ENCODE data around the gene LOC128125822.

LOC128125822 gene

DNA sequence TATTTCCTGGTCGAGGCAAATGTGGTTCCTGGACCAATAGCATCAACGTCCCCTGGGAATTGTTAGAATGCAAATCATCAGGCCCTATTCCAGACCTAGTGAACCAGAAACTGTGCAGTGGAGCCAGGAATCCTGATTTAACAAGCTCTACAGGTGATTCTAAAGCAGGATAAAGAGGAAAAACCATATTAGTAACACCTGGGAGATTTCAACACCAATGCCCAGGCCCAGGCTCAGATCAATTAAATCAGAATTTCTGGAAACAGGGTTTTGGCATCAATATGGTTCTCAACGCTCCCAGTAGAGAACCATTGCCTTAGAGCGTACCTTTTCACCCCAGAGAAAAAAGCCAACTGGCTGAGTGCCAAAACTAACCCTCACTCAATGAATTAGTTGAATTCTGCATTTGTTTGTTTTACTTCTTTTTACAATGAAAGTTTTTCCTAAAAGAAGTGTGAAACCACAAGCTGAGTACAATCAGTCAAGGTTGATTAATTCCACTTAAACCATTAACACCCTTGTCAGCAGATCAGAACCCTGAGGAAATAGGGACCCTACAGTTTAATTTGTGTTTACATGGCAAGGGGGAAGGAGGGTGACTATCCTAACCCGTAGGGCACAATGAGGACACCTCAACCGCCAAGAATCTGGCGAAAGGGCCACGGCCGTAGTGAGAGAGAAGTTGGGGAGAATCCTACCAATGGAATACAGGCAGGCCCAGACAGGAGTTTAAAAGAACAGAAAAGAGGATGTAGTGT, 34.9 kb upstream of the LOC128125822 start:
- Histone ChIP-seq H3K36me3 (ENCODE audit: control insufficient read depth, insufficient read depth, low read length, severe bottlenecking) (no peaks in the 10 kb centered on the region), H3K4me1 (ENCODE audit: control insufficient read depth, insufficient read depth, low read length) (no peaks in the 10 kb centered on the region), H3K9me3 (ENCODE audit: control insufficient read depth, low read length) (no peaks in the 10 kb centered on the region), H3K9ac (ENCODE audit: low read length) (no peak overlapping the region), H3K27me3 (replicated peaks; ENCODE audit: control insufficient read depth, insufficient read depth, low read length) (no peaks in the 10 kb centered on the region), H3K4me3 (ENCODE audit: low read length) (no peak overlapping the region)
- DNase-seq (ENCODE audit: low read depth) = no peak

- Histone ChIP-seq H3K4me1 (ENCODE audit: control insufficient read depth, insufficient read depth, low read length) (no peaks in the 10 kb centered on the region), H3K9ac (ENCODE audit: low read length) (no peak overlapping the region), H3K4me3 (ENCODE audit: low read length) (no peak overlapping the region), H3K36me3 (ENCODE audit: control insufficient read depth, insufficient read depth, low read length, severe bottlenecking) (no peaks in the 10 kb centered on the region), H3K27me3 (replicated peaks; ENCODE audit: control insufficient read depth, insufficient read depth, low read length) (no peaks in the 10 kb centered on the region), H3K9me3 (ENCODE audit: control insufficient read depth, low read length) (no peaks in the 10 kb centered on the region)
- no peak for DNase-seq (ENCODE audit: low read depth)
Observed at GRCh38 chr6:63537959-63538300, 34.4 kb upstream of the LOC128125822 start.

DNA sequence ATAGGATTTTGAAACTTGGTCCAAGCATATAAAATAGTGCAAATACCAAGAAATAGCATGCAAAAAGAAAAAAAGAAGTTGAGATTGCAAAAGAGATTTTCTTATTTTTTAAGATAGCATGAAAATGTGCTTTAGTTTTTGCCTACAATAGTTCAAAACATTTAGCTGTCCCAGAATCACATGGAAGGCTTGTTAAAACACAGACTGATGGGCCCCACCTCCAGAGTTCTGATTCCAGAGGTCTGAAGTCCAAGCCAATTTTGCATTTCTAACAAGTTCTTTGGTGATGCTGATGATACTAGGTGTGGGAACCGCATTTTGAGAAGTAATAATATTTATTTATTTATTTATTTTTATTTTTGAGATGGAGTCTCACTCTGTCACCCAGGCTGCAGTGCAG, 33.7 kb upstream of the LOC128125822 start:
- H3K36me3 ChIP-seq (ENCODE audit: control insufficient read depth, insufficient read depth, low read length, severe bottlenecking) = no peaks in the 10 kb centered on the region
- H3K9me3 ChIP-seq (ENCODE audit: control insufficient read depth, low read length) = no peaks in the 10 kb centered on the region
- no peaks in the 10 kb centered on the region for H3K27me3 ChIP-seq (replicated peaks; ENCODE audit: control insufficient read depth, insufficient read depth, low read length)
- H3K4me3 ChIP-seq (ENCODE audit: low read length) = no peak overlapping the region
- DNase-seq (ENCODE audit: low read depth) = no peak
- H3K4me1 ChIP-seq (ENCODE audit: control insufficient read depth, insufficient read depth, low read length) = no peaks in the 10 kb centered on the region
- H3K9ac ChIP-seq (ENCODE audit: low read length) = no peak overlapping the region

- Histone ChIP-seq H3K27me3 (replicated peaks; ENCODE audit: control insufficient read depth, insufficient read depth, low read length) (no peaks in the 10 kb centered on the region), H3K9ac (ENCODE audit: low read length) (no peak overlapping the region), H3K9me3 (ENCODE audit: control insufficient read depth, low read length) (no peaks in the 10 kb centered on the region), H3K4me1 (ENCODE audit: control insufficient read depth, insufficient read depth, low read length) (no peaks in the 10 kb centered on the region), H3K4me3 (ENCODE audit: low read length) (no peak overlapping the region), H3K36me3 (ENCODE audit: control insufficient read depth, insufficient read depth, low read length, severe bottlenecking) (no peaks in the 10 kb centered on the region)
- no peak for DNase-seq (ENCODE audit: low read depth)
Observed at GRCh38 chr6:63543001-63543400, 29.3 kb upstream of the LOC128125822 start.

DNA sequence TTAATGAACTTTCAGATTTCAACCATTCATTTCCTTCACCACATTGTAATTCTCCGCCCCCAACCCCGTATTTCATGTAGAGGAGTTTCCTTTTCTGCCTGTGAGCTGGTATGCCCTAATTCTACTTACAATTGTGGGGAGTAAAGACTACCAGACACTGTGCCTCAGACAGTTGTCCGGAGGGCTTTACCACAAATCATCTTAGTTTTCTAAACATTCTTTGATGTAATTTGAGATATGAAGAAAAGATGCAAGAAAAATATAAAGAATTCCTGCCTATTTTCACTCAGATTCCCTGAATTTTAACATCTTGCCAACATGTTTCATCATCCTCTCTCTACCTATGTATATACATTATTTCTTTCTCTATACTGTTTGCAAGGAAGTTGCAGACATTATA, 28.3 kb upstream of the LOC128125822 start:
- DNase-seq (ENCODE audit: low read depth) = peak; percentile 49
- H3K9ac ChIP-seq (ENCODE audit: low read length) = no peak overlapping the region

GRCh38 chr6:63546236-63546635, 26.0 kb upstream of the LOC128125822 start:
- H3K27me3 ChIP-seq (replicated peaks; ENCODE audit: control insufficient read depth, insufficient read depth, low read length) = no peaks in the 10 kb centered on the region
- H3K36me3 ChIP-seq (ENCODE audit: control insufficient read depth, insufficient read depth, low read length, severe bottlenecking) = no peaks in the 10 kb centered on the region
- DNase-seq (ENCODE audit: low read depth) = no peak
- H3K9ac ChIP-seq (ENCODE audit: low read length) = no peak overlapping the region
- H3K4me1 ChIP-seq (ENCODE audit: control insufficient read depth, insufficient read depth, low read length) = no peaks in the 10 kb centered on the region
- no peaks in the 10 kb centered on the region for H3K9me3 ChIP-seq (ENCODE audit: control insufficient read depth, low read length)
- no peak overlapping the region for H3K4me3 ChIP-seq (ENCODE audit: low read length)

More for the DNA sequence above, 28.3 kb upstream of the LOC128125822 start:
- Histone ChIP-seq H3K9me3 (ENCODE audit: control insufficient read depth, low read length) (no peaks in the 10 kb centered on the region), H3K27me3 (replicated peaks; ENCODE audit: control insufficient read depth, insufficient read depth, low read length) (no peaks in the 10 kb centered on the region), H3K4me1 (ENCODE audit: control insufficient read depth, insufficient read depth, low read length) (no peaks in the 10 kb centered on the region), H3K4me3 (ENCODE audit: low read length) (no peak overlapping the region), H3K36me3 (ENCODE audit: control insufficient read depth, insufficient read depth, low read length, severe bottlenecking) (no peaks in the 10 kb centered on the region)

DNA sequence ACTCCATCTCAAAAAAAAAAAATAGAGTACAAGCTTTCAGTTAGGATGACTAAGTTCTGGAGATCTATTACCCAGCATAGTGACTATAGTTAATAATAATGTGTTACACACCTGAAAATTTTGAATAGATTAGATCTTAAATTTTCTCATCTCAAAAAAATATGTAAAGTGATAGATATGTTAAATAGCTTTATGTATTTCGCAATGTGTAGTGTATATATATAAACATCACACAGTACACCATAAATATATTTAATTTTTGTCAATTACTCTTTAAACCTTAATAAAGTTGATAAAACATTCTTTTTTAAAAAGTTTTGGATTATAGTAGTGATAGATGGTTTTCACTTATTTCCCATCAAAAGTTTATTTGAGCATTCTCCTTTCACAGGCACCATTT, 25.6 kb upstream of the LOC128125822 start:
- Histone ChIP-seq H3K36me3 (ENCODE audit: control insufficient read depth, insufficient read depth, low read length, severe bottlenecking) (no peaks in the 10 kb centered on the region), H3K4me1 (ENCODE audit: control insufficient read depth, insufficient read depth, low read length) (no peaks in the 10 kb centered on the region), H3K27me3 (replicated peaks; ENCODE audit: control insufficient read depth, insufficient read depth, low read length) (no peaks in the 10 kb centered on the region), H3K9me3 (ENCODE audit: control insufficient read depth, low read length) (no peaks in the 10 kb centered on the region), H3K4me3 (ENCODE audit: low read length) (no peak overlapping the region), H3K9ac (ENCODE audit: low read length) (no peak overlapping the region)
- DNase-seq (ENCODE audit: low read depth) = no peak

DNA sequence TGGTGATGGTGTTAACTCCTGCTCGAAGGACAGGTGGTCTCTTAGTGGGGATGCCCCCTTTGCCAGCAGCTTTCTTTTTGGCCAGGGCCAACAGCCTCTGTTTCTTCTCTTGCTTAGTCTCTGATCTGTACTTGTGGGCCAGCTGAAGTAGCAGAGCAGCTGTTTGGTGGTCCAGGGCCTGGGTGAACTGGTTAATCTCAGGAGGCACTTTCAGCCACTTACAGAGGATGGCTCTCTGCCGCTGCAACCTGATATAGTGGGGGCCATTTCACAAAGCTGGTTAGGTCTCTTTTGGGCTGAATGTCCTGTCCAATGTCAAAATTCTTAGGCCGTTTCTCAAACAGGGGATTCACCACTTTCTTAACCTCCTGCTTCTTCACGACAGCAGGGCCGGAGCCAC, 23.2 kb upstream of the LOC128125822 start:
- Histone ChIP-seq H3K4me1 (ENCODE audit: control insufficient read depth, insufficient read depth, low read length) (no peaks in the 10 kb centered on the region), H3K27me3 (replicated peaks; ENCODE audit: control insufficient read depth, insufficient read depth, low read length) (no peaks in the 10 kb centered on the region), H3K36me3 (ENCODE audit: control insufficient read depth, insufficient read depth, low read length, severe bottlenecking) (no peaks in the 10 kb centered on the region), H3K9ac (ENCODE audit: low read length) (no peak overlapping the region), H3K9me3 (ENCODE audit: control insufficient read depth, low read length) (no peaks in the 10 kb centered on the region), H3K4me3 (ENCODE audit: low read length) (no peak overlapping the region)
- no peak for DNase-seq (ENCODE audit: low read depth)

DNA sequence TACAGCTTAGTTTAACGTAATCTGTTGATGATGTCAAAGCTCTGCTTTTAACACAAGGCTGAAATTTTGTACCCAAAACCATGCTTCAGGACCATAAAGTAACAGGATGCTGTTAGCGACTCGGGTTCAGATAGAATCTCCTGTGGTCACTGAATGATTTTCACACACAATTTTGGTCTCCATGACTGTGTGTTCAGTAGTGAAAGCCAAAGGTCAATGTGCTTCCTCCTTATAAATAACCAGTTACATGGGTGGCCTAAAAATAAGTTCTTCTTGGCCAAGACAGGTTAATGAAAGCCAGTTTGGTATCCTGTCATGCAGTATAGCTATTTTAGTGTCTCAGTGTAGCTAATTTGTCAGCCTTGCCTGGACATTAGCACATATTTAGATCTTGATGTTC, 19.1 kb upstream of the LOC128125822 start:
- no peaks in the 10 kb centered on the region for H3K9me3 ChIP-seq (ENCODE audit: control insufficient read depth, low read length)
- H3K27me3 ChIP-seq (replicated peaks; ENCODE audit: control insufficient read depth, insufficient read depth, low read length) = no peaks in the 10 kb centered on the region
- DNase-seq (ENCODE audit: low read depth) = no peak
- H3K4me1 ChIP-seq (ENCODE audit: control insufficient read depth, insufficient read depth, low read length) = no peaks in the 10 kb centered on the region
- H3K4me3 ChIP-seq (ENCODE audit: low read length) = no peak overlapping the region
- no peaks in the 10 kb centered on the region for H3K36me3 ChIP-seq (ENCODE audit: control insufficient read depth, insufficient read depth, low read length, severe bottlenecking)
- H3K9ac ChIP-seq (ENCODE audit: low read length) = no peak overlapping the region

- Histone ChIP-seq H3K4me1 (ENCODE audit: control insufficient read depth, insufficient read depth, low read length) (no peaks in the 10 kb centered on the region), H3K9ac (ENCODE audit: low read length) (no peak overlapping the region), H3K27me3 (replicated peaks; ENCODE audit: control insufficient read depth, insufficient read depth, low read length) (no peaks in the 10 kb centered on the region), H3K4me3 (ENCODE audit: low read length) (no peak overlapping the region), H3K36me3 (ENCODE audit: control insufficient read depth, insufficient read depth, low read length, severe bottlenecking) (no peaks in the 10 kb centered on the region), H3K9me3 (ENCODE audit: control insufficient read depth, low read length) (no peaks in the 10 kb centered on the region)
- DNase-seq (ENCODE audit: low read depth) = no peak
Observed at GRCh38 chr6:63553900-63554299, 18.4 kb upstream of the LOC128125822 start.

DNA sequence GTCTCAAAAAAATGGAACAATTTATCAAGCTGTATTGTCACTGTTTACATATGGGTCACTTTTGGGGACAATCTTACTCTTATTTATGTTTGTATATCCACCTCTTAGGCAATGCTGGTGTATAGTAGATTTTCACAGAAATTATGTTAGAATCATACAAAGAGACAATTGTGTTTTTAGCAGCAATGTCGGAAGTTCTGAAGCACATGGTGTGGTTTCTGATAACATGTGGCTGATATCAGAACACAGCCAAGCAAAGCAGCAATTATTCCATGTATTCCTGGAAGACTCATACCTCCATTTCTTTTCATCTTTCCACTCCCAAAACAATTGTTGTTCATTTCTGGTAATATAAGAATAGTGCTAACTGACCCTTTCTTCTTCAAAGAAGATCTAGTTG, 17.5 kb upstream of the LOC128125822 start:
- Histone ChIP-seq H3K9ac (ENCODE audit: low read length) (no peak overlapping the region), H3K27me3 (replicated peaks; ENCODE audit: control insufficient read depth, insufficient read depth, low read length) (no peaks in the 10 kb centered on the region)

GRCh38 chr6:63556369-63556768, 15.9 kb upstream of the LOC128125822 start:
- Histone ChIP-seq H3K9ac (ENCODE audit: low read length) (no peak overlapping the region), H3K4me3 (ENCODE audit: low read length) (no peak overlapping the region), H3K36me3 (ENCODE audit: control insufficient read depth, insufficient read depth, low read length, severe bottlenecking) (no peaks in the 10 kb centered on the region), H3K27me3 (replicated peaks; ENCODE audit: control insufficient read depth, insufficient read depth, low read length) (no peaks in the 10 kb centered on the region), H3K9me3 (ENCODE audit: control insufficient read depth, low read length) (no peaks in the 10 kb centered on the region), H3K4me1 (ENCODE audit: control insufficient read depth, insufficient read depth, low read length) (peaks cover 10% of the 10 kb centered on the region)
- DNase-seq (ENCODE audit: low read depth) = no peak

More for the DNA sequence above, 17.5 kb upstream of the LOC128125822 start:
- H3K4me3 ChIP-seq (ENCODE audit: low read length) = no peak overlapping the region
- no peak for DNase-seq (ENCODE audit: low read depth)
- no peaks in the 10 kb centered on the region for H3K9me3 ChIP-seq (ENCODE audit: control insufficient read depth, low read length)
- no peaks in the 10 kb centered on the region for H3K4me1 ChIP-seq (ENCODE audit: control insufficient read depth, insufficient read depth, low read length)
- no peaks in the 10 kb centered on the region for H3K36me3 ChIP-seq (ENCODE audit: control insufficient read depth, insufficient read depth, low read length, severe bottlenecking)
